NCI-H128 (cell line): ENCODE data around the gene C2orf92.
"Not testable (repeated sequence)": the region's sequence is repeated elsewhere in the genome, so short reads cannot be mapped to it uniquely, and the experiment has no call there.

ENCODE experiments used
- DNase-seq: peaks from one replicate; lab custom pipeline; 2025; ENCODE audit not compliant: unreplicated experiment; lab: John Stamatoyannopoulos, UW

The C2orf92 gene

DNA sequence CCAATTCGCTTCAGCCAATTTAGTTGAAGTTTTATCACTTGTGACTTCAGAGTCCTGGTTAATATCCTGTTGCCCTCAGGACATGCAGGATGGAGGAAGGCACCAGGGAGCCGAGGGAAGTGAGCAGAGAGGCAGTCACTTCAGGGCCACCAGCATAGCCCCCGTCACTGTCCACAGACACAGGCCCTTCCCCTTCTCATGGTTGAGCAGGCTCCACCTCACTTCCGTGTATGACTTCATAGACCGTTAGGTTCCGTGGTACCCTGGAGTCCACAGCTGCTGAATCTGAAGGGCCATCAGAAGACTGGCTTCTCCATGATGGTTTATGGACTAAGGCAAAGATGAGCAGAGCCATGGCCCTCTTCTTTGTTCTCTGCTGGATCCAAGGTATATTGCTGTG is at the start of gene C2orf92:
Gene C2orf92 (plus strand): TSS at position 266 of the 400 bp plus-strand sequence. CDS start 76 bp downstream, at position 342.
- no peak for DNase-seq

- not testable (repeated sequence) for DNase-seq
Measured at GRCh38 chr2:97620492-97620891, 49.0 kb upstream of the C2orf92 start.

- DNase-seq, result not testable (repeated sequence)
Measured at GRCh38 chr2:97622976-97623375, 46.5 kb upstream of the C2orf92 start.

DNA sequence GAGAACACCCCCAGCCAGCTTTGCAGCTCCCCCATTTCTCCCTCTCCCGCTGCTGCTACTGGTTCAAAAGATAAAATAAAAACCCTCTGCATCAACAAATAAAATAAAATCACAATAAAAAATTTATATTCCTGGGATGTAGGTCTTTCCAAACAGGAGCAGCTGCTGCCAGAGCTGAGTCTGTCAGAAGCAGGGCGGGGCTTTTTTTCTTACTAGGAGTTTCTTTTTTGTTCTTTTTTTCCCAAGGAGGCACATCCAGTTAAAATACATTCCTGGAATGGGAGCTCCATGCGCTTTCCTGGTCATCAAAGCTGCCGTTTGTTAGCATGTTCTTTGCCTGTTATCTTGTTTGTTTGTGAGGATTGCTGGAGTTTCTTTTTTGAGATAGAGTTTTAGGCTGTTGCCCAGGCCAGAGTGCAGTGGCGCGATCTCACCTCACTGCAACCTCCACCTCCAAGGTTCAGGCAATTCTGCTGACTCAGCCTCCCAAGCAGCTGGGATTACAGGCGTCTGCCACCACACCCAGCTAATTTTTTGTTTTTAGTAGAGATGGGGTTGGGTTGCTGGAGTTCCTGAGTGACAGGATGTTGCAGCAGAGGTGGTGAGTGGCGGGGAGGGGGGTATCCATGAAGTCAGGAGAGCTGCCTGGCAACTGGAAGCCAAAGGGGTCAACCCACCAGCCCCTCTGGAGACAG is 44.0 kb upstream of the C2orf92 start:
- DNase-seq, result not testable (repeated sequence)

DNA sequence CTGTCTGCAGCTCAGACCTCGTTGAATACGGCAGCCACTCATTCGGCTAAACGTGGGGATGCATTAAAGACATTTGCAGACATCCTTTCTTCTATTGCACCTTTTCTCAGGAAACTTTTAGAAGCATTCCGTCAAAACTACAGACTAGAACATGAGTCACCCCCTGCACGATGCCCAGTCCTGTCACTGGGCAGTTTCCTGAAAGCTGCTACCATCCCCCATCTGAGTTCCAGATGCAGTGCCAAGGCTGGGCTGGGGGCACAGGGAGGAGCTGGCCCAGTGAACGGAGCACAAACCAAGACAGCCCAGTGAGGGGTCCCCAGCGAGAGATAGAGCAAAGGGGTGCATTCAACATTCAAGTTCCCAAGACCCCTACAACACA is 43.5 kb upstream of the C2orf92 start:
- DNase-seq, result not testable (repeated sequence)

GRCh38 chr2:97644023-97644717 is 25.3 kb upstream of the C2orf92 start:
- no peak for DNase-seq

DNA sequence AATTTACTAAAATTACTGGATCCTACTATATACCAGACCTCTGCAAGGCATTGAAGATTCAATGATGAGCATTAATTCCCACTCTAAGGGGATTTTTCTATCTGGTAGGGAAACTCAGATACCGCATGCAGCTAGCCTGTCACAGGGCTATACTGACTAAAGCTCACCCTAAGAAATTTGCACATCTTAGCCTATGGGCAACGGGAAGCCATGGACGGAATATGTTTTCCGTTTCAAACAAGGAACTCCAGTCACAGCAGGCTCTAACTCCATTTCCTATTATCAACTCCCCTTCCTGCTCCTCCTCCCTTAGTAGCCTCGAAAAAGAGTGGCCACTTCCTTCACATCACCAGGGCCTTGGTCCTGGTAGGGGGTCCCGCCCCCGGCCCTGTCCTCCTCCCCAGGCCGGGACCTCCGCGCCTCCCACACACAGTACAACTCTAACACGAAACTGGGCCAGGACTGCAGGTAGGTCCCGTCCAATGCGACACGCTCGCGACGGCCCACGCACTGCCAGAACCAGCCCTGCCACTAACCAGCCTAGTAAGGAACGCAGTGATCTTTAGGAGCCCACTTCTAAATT is 24.3 kb upstream of the C2orf92 start:
- no peak for DNase-seq

GRCh38 chr2:97645695-97646629 is 23.6 kb upstream of the C2orf92 start, which contains the start of gene COX5B:
Gene COX5B, plus strand, starts transcription at chr2:97646062. Its CDS starts 25 bp downstream, at chr2:97646087.
- DNase-seq, result peak; percentile 97

DNA sequence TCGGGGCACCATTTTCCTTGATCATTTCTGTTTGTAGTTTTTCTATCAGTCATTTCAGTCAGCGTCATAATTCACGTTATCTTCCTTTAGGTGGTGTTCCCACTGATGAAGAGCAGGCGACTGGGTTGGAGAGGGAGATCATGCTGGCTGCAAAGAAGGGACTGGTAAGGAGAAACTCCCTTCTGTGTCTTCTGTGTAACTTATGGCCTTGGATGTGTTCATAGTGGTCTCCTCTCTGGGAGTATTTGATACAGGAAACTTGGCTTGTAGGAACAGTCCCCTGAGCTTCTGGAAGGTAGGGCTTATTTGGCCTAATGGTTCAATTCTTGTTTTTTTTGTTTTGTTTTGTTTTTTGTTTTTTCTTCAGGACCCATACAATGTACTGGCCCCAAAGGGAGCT is 22.5 kb upstream of the C2orf92 start:
- DNase-seq, result no peak

- no peak for DNase-seq
Measured at GRCh38 chr2:97651114-97651513, 18.4 kb upstream of the C2orf92 start.

DNA sequence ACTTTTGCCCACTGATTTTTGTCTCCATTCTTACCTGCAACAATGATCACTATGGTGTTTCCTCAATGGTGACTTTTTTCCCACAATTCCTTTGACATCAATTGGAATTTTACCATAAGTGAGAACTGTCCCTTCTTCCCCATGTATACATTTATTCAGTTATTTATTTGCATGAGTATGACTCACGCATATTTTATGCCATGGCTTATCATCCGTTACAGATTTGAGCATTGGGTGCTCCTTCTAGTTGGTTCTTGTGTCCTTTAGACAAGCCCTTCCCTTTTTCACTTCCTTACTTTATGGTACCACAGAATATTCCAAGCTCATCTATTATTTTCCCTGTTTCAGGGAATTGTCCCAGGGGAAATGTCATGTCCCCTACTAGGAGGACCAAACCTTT is 16.0 kb upstream of the C2orf92 start:
- no peak for DNase-seq

DNA sequence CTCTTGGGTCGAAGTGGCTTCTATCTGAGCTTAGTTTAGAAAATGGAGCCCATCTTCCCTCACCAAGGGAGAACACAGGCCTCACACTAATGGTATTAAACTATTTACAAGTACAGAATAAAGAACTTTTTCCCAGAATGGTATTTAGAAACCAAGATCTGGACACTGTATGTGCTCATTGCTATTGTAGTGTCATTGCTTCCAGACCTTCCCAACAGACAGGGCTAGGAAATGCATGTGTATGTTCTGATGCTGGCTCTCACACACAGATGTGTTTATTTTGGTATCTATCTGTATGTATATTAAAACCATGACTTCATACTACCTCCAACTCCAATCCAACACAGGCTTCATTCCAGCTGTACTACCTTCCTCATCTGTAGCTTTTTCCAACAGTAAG is 15.6 kb upstream of the C2orf92 start:
- no peak for DNase-seq

- no peak for DNase-seq
Measured at GRCh38 chr2:97654309-97654708, 15.2 kb upstream of the C2orf92 start.

DNA sequence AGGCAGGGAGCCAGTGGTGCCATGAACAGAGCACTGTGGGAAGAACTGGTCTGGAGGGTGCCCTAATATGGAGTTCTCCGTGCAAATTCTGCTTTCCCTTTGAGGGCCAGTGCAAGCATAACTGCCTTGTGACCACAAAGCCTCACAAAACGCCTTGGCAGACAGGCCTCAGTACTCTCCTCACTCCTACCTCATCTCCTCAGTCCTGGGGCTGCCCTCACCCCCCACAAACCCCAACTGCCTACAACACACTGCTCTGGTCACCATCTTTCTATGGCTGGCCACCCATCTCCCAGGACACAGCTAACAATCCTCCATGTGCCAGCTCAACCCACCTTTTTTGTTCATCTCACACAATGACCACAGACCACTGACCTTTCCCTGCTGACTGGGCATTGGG is 14.7 kb upstream of the C2orf92 start:
- no peak for DNase-seq

GRCh38 chr2:97656129-97656755 is 13.3 kb upstream of the C2orf92 start:
- DNase-seq, result no peak

GRCh38 chr2:97656905-97657587 is 12.5 kb upstream of the C2orf92 start:
- DNase-seq, result no peak

GRCh38 chr2:97657986-97658690 is 11.4 kb upstream of the C2orf92 start:
- DNase-seq, result no peak

DNA sequence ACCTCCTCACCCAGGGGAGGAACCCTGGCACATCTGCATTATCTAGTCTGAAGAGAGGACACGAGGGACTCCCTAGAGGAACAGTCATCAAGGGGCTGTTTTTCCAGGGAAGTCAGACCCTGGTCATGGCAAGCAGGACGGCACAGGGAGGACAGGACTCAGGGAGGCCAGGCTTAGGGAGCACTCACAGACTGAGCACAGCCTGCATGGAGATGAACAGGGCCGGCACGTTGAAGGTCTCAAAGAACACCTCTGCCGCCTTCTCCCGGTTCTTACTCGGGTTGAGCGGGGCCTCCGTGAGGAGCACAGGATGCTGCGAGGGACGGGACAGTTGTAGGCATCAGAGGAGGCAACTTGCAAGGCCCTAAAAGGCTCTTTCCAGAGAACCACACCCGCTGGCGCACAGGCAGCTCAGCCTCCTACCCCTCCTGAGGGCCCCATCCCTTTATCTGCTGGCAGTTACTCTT is 10.8 kb upstream of the C2orf92 start:
- no peak for DNase-seq
